ENCODE measurements around the gene SSBP3. TPM values are rescaled to one million over a fixed set of nuclear protein-coding genes. Genes with fewer than 3 reads are reported as not detected.

Gene SSBP3
- total RNA-seq, 2 experiments from 2014 or later = 16.5 to 44.9 TPM

GRCh38 chr1:54384918-54385726, 21.1 kb downstream of the SSBP3 start:
- POLR2A ChIA-PET = interaction anchor here (0.6 kb wide), 1 partner anchor 644 kb away, joined by 3 read pairs; no protein-coding TSS in a partner anchor
- Histone ChIP-seq H3K27ac (ENCODE audit: low read depth, low read length, poor library complexity, severe bottlenecking) (no peak overlapping the region), H3K79me2 (ENCODE audit: insufficient read depth, low read depth, low read length) (no peaks in the 10 kb centered on the region), H3K4me1 (ENCODE audit: insufficient read depth, low read length, poor library complexity, severe bottlenecking) (peaks cover 7% of the 10 kb centered on the region), H3K9me2 (ENCODE audit: insufficient read depth, low read length) (no peaks in the 10 kb centered on the region), H3K36me3 (ENCODE audit: insufficient read depth, low read length) (peaks cover 19% of the 10 kb centered on the region), H4K20me1 (ENCODE audit: insufficient read depth, low read length) (no peaks in the 10 kb centered on the region), H2AFZ (ENCODE audit: low read length) (no peak overlapping the region), H3K9me3 (ENCODE audit: low read length) (no peaks in the 10 kb centered on the region), H3K4me2 (ENCODE audit: low read length) (no peak overlapping the region), H3K4me3 (ENCODE audit: low read depth, low read length, poor library complexity, severe bottlenecking) (no peak overlapping the region)
- BruUV-seq (replicated peaks) = no TSS peak
- no peak for DNase-seq (ENCODE audit: low spot score)
- intact Hi-C loops (cut with micrococcal nuclease; ENCODE audit: unreplicated experiment) = no loop called here
- CTCF ChIA-PET (ENCODE audit: unreplicated experiment) = interaction anchor here (0.8 kb wide), 1 partner anchor 10 kb away, joined by 3 read pairs; no protein-coding TSS in a partner anchor
- no peak for TF ChIP-seq CTCF (conservative IDR thresholded peaks at IDR 0.05; ENCODE audit: low read length)
- no peak for TF ChIP-seq EZH2phosphoT487 (IDR thresholded peaks at IDR 0.05; ENCODE audit: borderline replicate concordance, low read depth, low read length)

GRCh38 chr1:54384471-54384870, 21.7 kb downstream of the SSBP3 start:
- Histone ChIP-seq H4K20me1 (ENCODE audit: insufficient read depth, low read length) (no peaks in the 10 kb centered on the region), H3K4me1 (ENCODE audit: insufficient read depth, low read length, poor library complexity, severe bottlenecking) (peaks cover 7% of the 10 kb centered on the region)
- BruUV-seq (replicated peaks) = no TSS peak

More at GRCh38 chr1:54384471-54384870, 21.7 kb downstream of the SSBP3 start:
- intact Hi-C loops (cut with micrococcal nuclease; ENCODE audit: unreplicated experiment) = no loop called here
- ChIA-PET CTCF (ENCODE audit: unreplicated experiment) (interaction anchor here (0.8 kb wide), 1 partner anchor 10 kb away, joined by 3 read pairs; no protein-coding TSS in a partner anchor), POLR2A (no interaction called here)
- H3K4me2 ChIP-seq (ENCODE audit: low read length) = no peak overlapping the region
- TF ChIP-seq CTCF (conservative IDR thresholded peaks at IDR 0.05; ENCODE audit: low read length) = no peak
- TF ChIP-seq EZH2phosphoT487 (IDR thresholded peaks at IDR 0.05; ENCODE audit: borderline replicate concordance, low read depth, low read length) = no peak
- H3K9me2 ChIP-seq (ENCODE audit: insufficient read depth, low read length) = no peaks in the 10 kb centered on the region
- no peak overlapping the region for H3K4me3 ChIP-seq (ENCODE audit: low read depth, low read length, poor library complexity, severe bottlenecking)
- H3K36me3 ChIP-seq (ENCODE audit: insufficient read depth, low read length) = peaks cover 21% of the 10 kb centered on the region
- no peak overlapping the region for H2AFZ ChIP-seq (ENCODE audit: low read length)
- no peak for DNase-seq (ENCODE audit: low spot score)
- no peaks in the 10 kb centered on the region for H3K9me3 ChIP-seq (ENCODE audit: low read length)
- no peak overlapping the region for H3K27ac ChIP-seq (ENCODE audit: low read depth, low read length, poor library complexity, severe bottlenecking)
- no peaks in the 10 kb centered on the region for H3K79me2 ChIP-seq (ENCODE audit: insufficient read depth, low read depth, low read length)
